DND-41 (cell line): ENCODE data around the gene VIL1.
A peak's percentile ranks its signal among the peaks of the same experiment; 100 is the strongest.

ENCODE experiments used
- CTCF ChIP-seq: IDR thresholded peaks from 2 replicates; pipeline ENCODE4 v1.5.1; 2012; ENCODE audit warnings: borderline replicate concordance, low read length, moderate library complexity, mild to moderate bottlenecking; ENCODE audit not compliant: poor library complexity, severe bottlenecking; ENCODE audit errors: extremely low read depth
- EZH2 ChIP-seq: IDR thresholded peaks from 3 replicates; pipeline ENCODE4 v1.6.1; 2012; ENCODE audit warnings: borderline replicate concordance, low read depth, mild to moderate bottlenecking, moderate library complexity, low read length, inconsistent platforms; ENCODE audit not compliant: severe bottlenecking

GRCh38 chr2:218399391-218400166, 19.3 kb upstream of the VIL1 start, which contains the start of gene CTDSP1:
- TF ChIP-seq CTCF (peak; percentile 14), EZH2 (no peak)
